HFFc6 (cell line): Measurements from ENCODE around the gene MS4A6E. TPM values are rescaled to one million over a fixed set of nuclear protein-coding genes. Genes with fewer than 3 reads are reported as not detected.

Experiments
- DNase-seq: peaks from one replicate; pipeline ENCODE4 v3.0.0-alpha.2; 2018
- H3K27ac Mint-ChIP-seq: 2 replicates; pipeline ENCODE4 v1.8.0; 2020; ENCODE audit warnings: mild to moderate bottlenecking, mixed read lengths
- H3K27me3 Mint-ChIP-seq: 2 replicates; pipeline ENCODE4 v1.8.0; 2021; ENCODE audit warnings: mild to moderate bottlenecking, moderate library complexity, mixed read lengths; ENCODE audit not compliant: insufficient read depth
- H3K36me3 Mint-ChIP-seq: 2 replicates; pipeline ENCODE4 v1.8.0; 2021; ENCODE audit warnings: low read depth, mixed read lengths
- H3K4me1 Mint-ChIP-seq: 2 replicates; pipeline ENCODE4 v1.8.0; 2020; ENCODE audit warnings: low read depth, mixed read lengths
- H3K4me3 Mint-ChIP-seq: 2 replicates; pipeline ENCODE4 v1.8.0; 2020; ENCODE audit warnings: mild to moderate bottlenecking, moderate library complexity, mixed read lengths
- H3K9me3 Mint-ChIP-seq: 2 replicates; pipeline ENCODE4 v1.8.0; 2020; ENCODE audit warnings: mild to moderate bottlenecking, mixed read lengths
- CTCF ChIP-seq: fragments of 200-600 bp; sonication (generic); IDR thresholded peaks from 2 replicates; pipeline ENCODE4 v1.5.0; 2021; ENCODE audit warnings: antibody characterized with exemption, mild to moderate bottlenecking
- total RNA-seq, 6 experiments: library from RNA; stranded (reverse); fragmentation: NEBNext Ultra II Directional; extraction: Animal tissue kit (Norgen Biotek cat#: 25700); gene quantifications; 2 replicates in 1 of 6; 3 replicates in 5 of 6; pipeline ENCODE4 v1.2.3, GENCODE V29; 2021

MS4A6E gene
- total RNA-seq, 6 experiments from 2014 or later, result not detected

GRCh38 chr11:60370252-60370810, 43.3 kb downstream of the MS4A6E start:
- TF ChIP-seq CTCF, result no peak
- Mint-ChIP-seq H3K36me3 (no peaks in the 10 kb centered on the region), H3K9me3 (peaks cover 11% of the 10 kb centered on the region; the same call in 1 of the 2 replicates), H3K27me3 (no peaks in the 10 kb centered on the region), H3K4me3 (no peak overlapping the region), H3K4me1 (no peaks in the 10 kb centered on the region), H3K27ac (no peak overlapping the region)
- no peak for DNase-seq

GRCh38 chr11:60370811-60371298, 43.8 kb downstream of the MS4A6E start:
- Mint-ChIP-seq H3K27ac (no peak overlapping the region), H3K4me3 (no peak overlapping the region), H3K36me3 (no peaks in the 10 kb centered on the region), H3K9me3 (peaks cover 11% of the 10 kb centered on the region; the same call in 1 of the 2 replicates), H3K4me1 (no peaks in the 10 kb centered on the region), H3K27me3 (no peaks in the 10 kb centered on the region)
- no peak for DNase-seq
- no peak for TF ChIP-seq CTCF

GRCh38 chr11:60371386-60371785, 44.3 kb downstream of the MS4A6E start:
- Mint-ChIP-seq H3K4me1 (no peaks in the 10 kb centered on the region), H3K27ac (no peak overlapping the region), H3K9me3 (peaks cover 11% of the 10 kb centered on the region; the same call in 1 of the 2 replicates), H3K36me3 (no peaks in the 10 kb centered on the region), H3K27me3 (no peaks in the 10 kb centered on the region), H3K4me3 (no peak overlapping the region)
- no peak for TF ChIP-seq CTCF
- DNase-seq, result no peak

- no peak for TF ChIP-seq CTCF
- H3K4me1 Mint-ChIP-seq, result no peaks in the 10 kb centered on the region
- H3K36me3 Mint-ChIP-seq, result no peaks in the 10 kb centered on the region
Observed at GRCh38 chr11:60371854-60372253, 44.8 kb downstream of the MS4A6E start.

GRCh38 chr11:60372767-60373166, 45.7 kb downstream of the MS4A6E start:
- H3K4me3 Mint-ChIP-seq, result no peak overlapping the region
- H3K36me3 Mint-ChIP-seq, result no peaks in the 10 kb centered on the region
- H3K27me3 Mint-ChIP-seq, result no peaks in the 10 kb centered on the region
- H3K9me3 Mint-ChIP-seq, result peaks cover 13% of the 10 kb centered on the region
- H3K27ac Mint-ChIP-seq, result no peak overlapping the region
- no peak for TF ChIP-seq CTCF
- H3K4me1 Mint-ChIP-seq, result no peaks in the 10 kb centered on the region
- DNase-seq, result no peak

More at GRCh38 chr11:60371854-60372253, 44.8 kb downstream of the MS4A6E start:
- Mint-ChIP-seq H3K9me3 (peaks cover 11% of the 10 kb centered on the region; the same call in 1 of the 2 replicates), H3K4me3 (no peak overlapping the region), H3K27ac (no peak overlapping the region), H3K27me3 (no peaks in the 10 kb centered on the region)
- DNase-seq, result no peak
